Measurements from ENCODE around the gene SPIRE1. TPM values are rescaled to one million over a fixed set of nuclear protein-coding genes. Genes with fewer than 3 reads are reported as not detected.

The SPIRE1 gene
- polyA plus RNA-seq, 1 donor, result 12.7 TPM

DNA sequence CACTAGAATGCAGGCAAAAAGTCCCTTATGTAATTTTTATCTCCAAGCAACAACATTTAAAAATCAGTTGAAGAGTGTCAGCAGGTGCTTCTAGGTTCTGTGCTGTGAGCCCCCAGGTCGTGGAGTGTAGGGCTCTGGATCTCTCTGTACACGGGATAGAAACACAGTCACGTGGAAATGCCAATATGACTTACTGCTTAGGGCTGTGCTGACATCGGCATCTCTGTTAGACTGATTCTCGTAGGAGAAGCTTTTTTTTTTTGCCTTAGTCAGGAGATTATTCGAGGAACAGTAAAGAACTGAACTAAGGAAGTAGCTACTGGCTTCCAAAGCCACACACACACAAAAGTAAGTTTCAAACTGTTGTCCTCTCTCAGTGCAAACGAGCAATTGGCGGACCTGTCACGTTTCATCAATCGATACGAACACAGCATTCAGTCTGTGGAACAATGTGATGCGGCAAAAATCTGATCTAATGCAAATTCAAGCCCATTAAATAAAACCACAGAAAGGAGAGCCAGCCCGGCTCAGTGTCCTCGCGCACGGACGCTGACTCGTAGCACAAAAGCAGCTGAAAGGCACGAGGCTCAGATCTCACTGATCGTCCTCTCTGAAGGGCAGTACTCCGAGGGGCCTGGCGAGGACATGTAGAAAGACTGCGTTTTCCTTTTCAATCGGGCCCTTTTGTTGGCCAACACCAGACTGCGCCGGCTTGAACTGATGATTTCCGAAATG, 208.7 kb downstream of the SPIRE1 start:
- no peak for DNase-seq (ENCODE audit: low read depth)

DNA sequence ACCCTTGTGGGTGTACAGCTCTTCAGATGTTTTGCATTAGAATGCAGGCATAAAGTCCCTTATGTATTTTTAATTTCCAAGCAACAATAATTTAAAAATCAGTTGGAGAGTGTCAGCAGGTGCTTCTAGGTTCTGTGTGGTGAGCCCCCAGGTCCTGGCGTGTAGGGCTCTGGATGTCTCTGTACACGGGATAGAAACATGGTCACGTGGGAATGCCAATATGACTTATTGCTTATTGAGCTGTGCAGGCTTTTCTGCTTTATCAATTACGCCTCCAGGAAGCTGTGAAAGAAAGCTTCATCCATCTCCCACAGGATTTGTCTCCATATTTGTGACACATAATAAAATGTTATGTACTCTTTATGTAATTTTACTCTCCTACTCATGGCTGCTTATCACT, 212.4 kb downstream of the SPIRE1 start:
- DNase-seq (ENCODE audit: low read depth), result no peak

DNA sequence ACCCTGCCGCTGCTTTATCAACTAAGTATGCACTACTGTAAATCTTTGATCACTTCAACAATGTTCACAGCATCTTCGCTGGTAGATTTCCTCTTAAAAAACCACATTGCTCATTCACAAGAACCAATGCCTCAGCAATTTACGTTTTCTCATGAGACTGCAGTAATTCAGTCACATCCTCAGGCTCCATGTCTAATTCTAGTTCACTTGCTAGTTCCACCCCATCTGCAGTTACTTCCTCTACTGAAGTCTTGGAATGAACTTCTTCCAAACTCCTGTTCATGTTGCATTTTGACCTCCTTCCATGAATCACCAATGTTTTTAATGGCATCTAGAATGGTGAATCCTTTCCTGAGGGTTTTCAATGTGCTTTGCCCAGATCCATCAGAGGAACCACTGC, 214.4 kb downstream of the SPIRE1 start:
- no peak for DNase-seq (ENCODE audit: low read depth)

DNA sequence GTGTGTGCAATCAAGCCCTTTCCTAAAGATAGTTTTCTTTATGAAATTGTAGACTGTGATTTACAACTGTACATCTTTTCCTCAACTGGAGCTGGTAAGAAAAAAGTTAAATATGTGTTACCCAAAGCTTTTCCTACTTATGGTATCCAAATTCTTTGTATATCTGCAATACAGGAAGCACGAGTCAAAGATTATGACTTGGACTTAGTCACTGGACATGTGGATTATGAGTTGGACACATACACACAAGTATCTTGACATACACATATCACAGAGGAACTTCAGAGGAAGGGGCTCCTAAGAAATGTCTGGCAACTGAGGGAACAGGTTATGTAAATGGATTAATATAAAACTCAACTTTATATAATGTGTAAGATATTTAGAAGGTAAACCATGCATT, 215.0 kb downstream of the SPIRE1 start:
- no peak for DNase-seq (ENCODE audit: low read depth)

DNA sequence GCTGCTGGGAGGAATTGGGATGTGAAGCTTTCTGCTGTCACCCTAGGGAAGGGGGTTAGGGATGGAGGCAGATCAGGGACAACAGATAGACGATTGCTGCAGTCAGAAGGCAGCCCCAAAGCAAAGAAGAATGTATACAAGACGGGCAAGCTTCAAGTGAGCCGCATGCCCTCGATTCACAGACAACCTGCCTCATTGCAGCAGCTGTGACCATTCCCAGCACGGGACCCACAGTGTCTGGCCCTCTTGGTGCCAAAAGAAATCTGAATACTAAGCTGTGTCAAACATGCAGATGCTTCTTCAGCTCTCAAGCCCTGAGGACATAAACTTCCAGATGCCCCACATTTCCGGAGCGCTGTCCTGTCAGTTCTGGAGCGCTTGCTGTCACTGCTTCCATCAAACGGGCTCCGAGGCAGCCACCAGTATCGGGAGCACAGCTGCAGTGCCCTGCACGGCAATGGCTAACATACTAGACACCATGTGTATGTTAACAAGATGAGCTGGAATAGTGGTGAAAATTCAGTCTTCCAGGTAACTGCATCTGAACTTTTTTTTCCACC, 216.4 kb downstream of the SPIRE1 start:
- no peak for DNase-seq (ENCODE audit: low read depth)

DNA sequence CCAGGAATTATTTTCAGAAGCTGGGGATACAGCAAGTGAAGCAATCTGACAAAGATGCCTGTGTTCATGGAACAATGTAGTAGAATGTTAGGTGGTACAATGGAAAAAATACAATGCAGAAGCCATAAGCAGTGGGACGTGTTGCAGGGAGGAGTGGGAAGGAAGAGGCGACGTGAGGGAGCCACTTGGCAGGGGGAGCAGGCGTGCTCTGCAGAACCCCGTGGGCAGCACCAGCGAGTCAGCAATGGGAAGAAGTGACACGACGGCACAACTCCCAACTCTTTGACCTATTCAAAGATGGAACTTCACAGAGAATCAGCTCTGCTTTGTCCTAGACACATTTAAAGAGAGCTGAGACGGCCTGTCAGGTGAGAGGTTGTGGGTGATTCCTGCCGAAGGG, 219.7 kb downstream of the SPIRE1 start:
- DNase-seq (ENCODE audit: low read depth), result no peak

DNA sequence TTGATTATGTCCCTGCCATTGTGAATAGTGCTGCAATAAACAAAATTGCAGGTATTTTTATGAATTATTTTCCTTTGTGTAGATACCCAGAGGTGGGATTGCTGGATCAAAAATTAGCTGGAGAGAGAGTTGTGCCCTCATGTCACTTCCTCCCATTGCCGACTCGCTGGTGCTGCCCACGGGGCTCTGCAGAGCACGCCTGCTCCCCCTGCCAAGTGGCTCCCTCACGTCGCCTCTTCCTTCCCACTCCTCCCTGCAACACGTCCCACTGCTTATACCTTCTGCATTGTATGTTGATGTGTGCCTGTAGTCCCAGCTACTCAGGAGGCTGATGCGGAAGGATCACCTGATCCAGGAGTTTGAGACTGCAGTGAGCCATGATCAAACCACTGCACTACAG, 222.0 kb downstream of the SPIRE1 start:
- DNase-seq (ENCODE audit: low read depth), result no peak

DNA sequence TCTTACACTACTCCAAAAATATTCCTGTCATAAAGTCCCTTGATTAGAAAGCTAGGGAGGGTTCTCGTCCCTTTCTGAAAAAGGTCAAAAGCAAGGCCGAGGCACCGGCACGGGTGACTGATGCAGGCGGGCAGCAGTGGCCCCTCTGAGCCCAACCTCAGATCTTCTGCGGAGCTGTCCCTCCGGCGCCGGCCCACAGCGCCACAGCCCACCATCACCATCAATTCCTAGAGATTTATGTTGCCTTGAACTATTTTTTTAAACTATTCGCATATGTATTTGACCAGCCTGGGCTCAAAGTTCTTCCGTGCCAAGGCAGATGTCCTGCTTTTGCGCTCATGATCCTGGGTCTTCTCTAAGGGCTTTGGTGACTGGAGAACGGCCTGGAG, 223.4 kb downstream of the SPIRE1 start:
- DNase-seq (ENCODE audit: low read depth), result no peak

DNA sequence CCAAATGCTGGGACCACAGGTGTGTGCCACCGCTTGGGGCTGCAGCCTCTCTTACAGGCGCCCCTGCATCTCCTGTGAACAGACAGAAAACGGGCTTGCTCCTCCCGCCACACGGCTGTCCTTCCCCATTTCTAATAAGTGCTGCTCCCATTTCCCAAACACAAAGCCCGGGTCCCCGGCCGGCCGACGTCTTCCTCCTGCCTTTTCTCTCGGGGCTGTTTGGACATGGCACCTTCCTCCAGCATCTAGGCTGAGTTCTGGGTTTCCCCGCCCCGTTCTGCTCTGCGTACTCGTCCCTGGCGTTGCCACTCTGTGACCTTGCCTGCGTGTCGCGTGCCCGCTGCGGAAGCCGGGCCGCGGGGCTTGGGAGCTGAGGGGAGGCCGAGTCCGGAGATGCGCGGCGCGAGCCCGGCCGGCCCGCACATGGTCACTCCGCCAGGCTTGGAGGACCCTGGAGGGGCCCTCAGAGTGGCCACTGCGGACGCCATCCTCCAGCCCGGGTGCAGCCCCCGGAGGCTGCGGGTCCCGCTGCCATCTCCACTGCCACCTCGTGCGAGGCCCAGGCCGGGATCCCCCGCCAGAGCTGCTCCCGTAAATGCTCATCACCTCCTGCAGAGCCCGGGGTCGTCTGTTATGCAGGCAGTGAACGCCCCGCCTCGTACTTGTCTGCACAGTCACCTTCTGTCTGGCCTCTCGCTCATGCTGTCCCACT, 223.9 kb downstream of the SPIRE1 start:
- no peak for DNase-seq (ENCODE audit: low read depth)

DNA sequence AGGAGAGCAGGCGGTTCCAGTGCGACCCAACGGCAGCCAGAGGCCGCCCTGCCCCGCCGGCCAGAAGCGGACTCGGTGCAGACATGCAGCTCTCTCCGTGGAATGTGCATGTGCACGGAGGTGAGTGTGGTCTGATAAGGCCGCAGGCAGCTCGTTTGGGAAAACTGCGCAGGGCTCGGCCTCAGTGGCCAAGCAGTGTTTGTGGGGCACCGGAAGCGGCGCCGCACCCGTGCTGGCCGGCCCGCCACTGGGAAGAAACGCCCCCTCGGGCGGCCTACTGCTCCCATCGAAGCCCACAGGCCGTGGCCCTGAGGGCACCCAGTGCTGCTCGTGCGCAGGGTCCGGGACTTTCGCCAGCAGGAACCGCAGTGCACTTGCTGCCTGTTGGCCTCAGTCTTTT, 225.0 kb downstream of the SPIRE1 start:
- no peak for DNase-seq (ENCODE audit: low read depth)

DNA sequence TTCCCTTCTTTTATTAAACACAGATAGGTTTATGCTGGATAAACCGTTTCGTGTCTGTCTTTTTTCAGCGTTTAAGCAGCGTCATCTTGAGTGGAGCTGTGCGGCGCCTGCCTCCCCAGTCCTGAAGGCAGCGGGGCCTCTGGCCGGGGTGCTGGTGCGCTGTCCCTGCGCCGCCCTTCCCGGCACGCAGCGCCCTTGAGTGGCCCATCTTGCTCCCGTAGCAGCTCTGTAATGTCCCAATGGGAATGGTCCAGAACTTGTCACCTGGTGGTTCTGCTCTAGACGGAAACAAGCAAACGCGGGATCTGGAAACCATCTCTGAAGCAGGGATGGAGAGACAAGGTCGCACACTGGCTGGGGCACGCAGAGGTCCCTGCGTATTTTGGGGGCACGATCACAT, 225.7 kb downstream of the SPIRE1 start:
- DNase-seq (ENCODE audit: low read depth), result no peak

DNA sequence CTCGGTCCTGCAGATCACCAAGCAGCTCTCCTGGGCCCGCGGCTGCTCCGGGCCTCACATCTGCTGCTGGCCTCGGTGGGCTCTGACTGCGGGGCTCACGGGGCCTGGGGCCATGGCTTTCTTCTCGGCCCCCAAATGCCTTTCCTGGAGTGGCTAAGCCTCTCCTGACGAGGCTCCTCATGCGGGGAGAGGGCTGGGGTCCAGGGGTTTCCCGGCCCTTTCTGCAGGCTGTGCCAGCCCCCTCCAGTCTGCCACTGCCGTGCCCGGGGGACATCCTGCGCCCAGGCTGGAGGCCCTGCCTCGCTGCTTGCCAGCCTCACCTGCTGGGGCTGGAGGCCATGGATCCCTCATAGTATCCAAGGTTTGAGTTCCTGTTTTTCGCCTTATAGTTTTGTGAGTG, 226.3 kb downstream of the SPIRE1 start:
- DNase-seq (ENCODE audit: low read depth), result no peak

DNA sequence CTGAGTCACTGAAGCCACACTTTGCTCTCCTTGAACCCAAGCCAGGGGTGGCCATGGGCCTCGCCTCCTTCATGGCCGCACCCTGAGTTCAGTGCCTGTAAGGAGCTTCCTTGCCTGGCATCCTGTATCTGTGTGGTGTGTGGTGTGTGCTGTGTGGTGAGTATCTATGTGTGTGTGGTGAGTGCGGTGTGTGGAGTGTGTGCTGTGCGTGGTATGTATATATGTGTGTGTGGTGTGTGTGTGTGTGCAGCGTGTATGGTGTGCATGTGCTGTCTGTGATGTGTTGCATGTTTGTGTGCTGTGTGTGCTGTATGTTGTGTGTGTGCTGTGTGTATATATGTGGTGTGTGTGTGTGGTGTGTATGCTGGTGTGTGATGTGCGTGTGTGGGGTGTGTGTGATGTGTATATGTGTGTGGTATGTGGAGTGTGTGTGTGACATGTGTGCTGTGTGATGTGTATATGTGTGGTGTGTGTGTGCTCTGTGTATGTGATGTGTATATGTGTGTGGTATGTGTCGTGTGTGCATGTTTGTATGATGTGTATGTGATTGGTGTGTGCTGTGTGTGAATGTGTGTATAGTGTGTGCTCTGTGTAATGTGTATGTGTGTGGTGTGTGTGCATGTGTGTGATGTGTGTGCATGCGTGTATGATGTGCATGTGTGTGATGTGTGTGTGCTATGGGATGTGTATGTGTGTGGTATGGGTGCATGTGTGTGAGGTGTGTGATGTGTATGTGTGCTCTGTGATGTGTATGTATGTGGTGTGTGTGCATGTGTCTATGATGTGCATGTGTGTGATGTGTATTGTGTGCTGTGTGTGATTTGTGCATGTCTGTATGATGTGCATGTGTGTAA, 227.5 kb downstream of the SPIRE1 start:
- DNase-seq (ENCODE audit: low read depth), result no peak

DNA sequence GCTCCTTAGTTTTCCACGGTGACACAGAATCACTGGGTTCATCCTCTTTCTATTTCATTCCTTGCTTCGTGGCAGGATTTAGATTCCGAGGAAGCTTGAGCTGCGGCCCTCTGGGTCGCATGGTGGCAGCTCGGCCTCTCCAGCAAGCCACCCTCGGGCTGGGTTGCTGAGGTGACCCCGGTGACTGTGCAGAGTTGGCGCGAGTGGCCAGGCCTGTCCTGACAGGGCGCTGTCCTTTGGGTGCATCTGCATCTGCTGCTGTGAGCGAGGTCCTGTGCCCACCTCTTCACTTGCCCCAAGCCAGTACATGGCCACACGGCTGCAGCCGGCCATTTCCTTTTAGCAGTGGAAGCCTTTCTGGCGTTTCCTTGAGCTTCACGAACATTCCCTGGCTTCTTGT, 228.4 kb downstream of the SPIRE1 start:
- no peak for DNase-seq (ENCODE audit: low read depth)

DNA sequence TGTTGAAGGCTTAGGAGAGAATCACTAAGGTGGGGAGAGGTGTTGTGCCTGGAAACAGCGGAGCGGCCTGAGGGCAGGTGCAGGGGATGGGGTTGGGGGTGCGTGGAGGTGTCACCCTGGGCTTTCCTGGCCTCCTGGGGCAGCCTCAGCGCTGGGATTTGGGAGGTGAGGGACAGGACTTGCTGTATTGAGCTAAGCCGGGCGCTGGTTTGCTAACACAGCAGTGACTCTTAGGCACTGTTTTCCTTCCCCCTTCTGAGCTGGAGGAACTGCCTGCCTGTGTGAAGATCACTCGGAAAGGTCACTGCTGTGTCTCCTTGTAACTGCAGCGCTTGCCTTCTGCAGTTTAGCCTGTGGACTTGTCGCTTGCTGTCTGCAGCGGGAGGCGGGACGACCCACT, 229.0 kb downstream of the SPIRE1 start:
- DNase-seq (ENCODE audit: low read depth), result no peak

DNA sequence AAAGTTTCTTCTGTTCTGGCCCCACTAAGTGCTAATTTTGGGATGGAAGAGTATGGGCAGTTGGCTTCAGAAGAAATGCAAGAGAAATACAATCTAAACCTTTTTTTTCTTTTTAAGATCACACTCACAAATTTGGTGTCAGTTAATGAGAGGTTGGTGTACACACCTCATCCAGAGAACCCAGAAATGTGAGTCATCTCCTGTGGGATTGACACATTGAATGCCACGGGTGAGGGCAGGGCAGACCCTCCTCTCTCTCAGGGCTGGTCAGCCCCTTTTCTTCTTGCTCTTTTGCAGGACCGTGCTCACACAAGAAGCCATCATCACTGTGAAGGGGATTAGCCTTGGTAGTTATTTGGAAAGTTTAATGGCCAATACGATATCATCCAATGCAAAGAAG, 231.0 kb downstream of the SPIRE1 start:
- no peak for DNase-seq (ENCODE audit: low read depth)

DNA sequence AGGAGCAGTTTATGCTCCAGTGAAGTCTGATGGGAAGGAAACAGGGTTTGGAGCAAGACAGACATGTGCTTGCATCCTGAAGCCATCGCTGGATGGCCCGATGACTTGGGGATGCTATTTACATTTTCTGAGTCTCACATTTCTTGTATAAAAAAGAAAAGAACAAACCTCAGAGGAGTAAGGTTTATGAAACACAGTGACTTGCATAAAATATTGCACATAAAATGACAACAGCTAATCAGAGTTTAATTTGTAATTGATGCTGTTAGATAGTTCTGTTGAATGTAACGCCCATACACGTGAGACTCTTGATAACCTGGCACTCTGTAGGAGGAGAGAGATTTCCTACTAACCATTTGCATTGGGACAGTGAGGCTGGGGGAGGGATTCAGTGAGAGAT, 233.7 kb downstream of the SPIRE1 start:
- no peak for DNase-seq (ENCODE audit: low read depth)

DNA sequence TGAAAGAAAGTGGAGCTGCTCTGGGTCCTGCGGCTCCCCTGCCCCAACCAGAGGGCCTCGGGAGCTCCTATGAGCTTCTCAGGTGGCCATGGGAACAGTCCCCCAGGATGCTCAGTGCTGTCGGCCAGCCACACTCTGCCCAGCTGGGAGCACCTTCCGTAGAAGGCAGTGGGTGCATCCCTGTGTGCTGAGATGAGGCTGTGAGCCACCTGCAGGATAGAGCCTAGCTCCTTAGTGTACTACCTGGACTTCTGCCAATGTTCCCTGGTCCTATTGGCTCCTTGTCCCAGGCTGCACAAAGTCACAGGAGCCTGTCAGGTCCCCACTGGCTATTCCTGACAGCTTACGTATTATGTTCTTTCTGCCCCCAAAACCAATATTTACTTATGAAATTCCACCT, 234.1 kb downstream of the SPIRE1 start:
- no peak for DNase-seq (ENCODE audit: low read depth)

DNA sequence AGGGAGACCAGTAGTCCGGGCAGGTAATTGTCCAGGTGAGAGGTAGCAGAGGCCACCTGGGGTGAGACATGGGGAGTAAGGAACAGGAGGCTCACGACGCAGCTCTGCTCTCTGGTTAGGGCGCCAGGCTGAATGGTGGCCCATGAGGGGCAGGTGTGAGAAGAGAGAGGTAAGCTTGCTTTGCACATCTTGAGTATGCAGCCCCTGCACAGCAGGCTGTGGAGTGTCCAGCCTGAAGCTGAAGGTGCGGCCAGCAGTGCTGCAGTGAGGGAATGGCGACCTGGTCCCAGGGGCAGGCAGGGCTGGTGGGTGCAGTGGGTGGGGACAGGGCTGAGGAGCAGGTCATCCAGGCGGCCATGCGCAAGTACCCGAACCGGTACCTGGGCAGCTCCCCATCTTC, 234.5 kb downstream of the SPIRE1 start:
- DNase-seq (ENCODE audit: low read depth), result no peak

DNA sequence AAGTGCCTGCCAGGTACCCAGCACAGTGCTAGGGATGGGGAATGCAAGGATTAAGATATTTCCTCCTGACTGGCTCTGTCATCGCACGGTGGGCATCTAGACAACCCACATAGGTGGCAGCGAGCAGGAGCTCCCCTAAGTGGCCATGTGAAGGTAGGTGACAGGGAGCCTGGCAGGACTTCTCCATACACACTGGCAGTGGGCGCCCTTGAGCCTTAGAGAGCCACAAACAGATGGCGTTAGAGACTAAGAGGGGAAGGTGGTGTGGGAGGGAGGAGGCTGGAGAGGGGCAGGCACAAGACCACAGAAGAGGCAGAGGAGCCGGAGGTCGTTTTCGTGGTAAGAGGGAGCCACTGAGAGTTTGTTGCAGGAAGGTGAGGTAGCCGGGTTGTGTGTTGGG, 235.0 kb downstream of the SPIRE1 start:
- no peak for DNase-seq (ENCODE audit: low read depth)

DNA sequence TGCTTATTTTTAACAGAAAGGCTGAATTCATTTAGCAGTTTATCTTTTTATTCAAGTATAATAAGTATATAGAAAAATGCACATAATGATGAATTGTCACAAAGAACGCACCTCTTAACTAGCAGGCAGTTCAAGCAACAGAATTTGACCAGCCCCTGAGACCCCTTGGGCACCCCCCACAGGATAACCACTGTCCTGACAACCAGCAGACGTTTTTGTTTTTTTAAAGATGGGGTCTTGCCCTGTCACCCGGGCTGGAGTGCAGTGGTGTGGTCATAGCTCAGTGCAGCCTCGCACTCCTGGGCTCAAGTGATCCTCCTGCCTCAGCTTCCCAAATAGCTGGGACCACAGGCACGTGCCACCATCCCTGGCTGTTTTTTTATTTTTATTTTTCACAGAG, 236.2 kb downstream of the SPIRE1 start:
- DNase-seq (ENCODE audit: low read depth), result no peak

DNA sequence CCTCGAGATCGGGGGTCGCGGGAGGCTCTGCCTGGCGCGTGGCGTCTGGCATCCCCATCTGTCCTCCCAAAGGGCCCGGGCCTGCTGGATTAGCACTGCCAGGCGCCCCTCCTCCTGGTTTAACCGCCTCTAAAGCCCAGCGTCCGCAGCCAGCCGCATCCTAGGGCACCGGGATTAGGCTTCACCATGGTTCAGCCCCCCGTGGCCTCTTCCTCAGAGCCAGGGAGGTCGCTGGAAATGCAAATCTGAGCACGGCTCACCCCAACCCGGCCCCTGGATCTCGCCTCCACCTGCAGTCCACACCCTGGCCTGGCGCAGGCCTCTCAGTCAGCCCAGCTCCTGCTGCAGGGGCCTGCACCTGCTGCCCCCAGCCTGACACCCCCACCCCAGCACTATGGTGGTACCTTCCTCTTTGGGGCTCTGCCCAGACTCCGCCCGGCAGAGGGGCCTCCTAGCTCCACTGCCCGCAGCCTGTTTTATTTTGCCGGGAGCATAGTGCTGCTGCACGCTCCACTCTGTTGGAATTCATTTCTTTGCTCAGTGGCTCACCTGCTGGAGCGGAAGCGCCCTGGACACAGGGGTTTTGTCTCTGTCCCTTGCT, 237.0 kb downstream of the SPIRE1 start:
- DNase-seq (ENCODE audit: low read depth), result no peak
